GOT3 (cell line): Measurements from ENCODE around the gene FA2H.
"Not testable (repeated sequence)": the region's sequence is repeated elsewhere in the genome, so short reads cannot be mapped to it uniquely, and the experiment has no call there.

Experiments used
- DNase-seq: peaks from one replicate; lab custom pipeline; 2025; ENCODE audit warnings: mixed read lengths; lab: John Stamatoyannopoulos, UW

The FA2H gene

GRCh38 chr16:74724820-74725549 lies 49.6 kb downstream of the FA2H start:
- peak; percentile 40 for DNase-seq

- DNase-seq = no peak
These were observed 51.4 kb downstream of the FA2H start for GRCh38 chr16:74723256-74723655.

- DNase-seq = not testable (repeated sequence)
These were observed 52.5 kb downstream of the FA2H start for GRCh38 chr16:74722156-74722555.

GRCh38 chr16:74721716-74722115 lies 52.9 kb downstream of the FA2H start:
- no peak for DNase-seq

- no peak for DNase-seq
These were observed 54.0 kb downstream of the FA2H start for GRCh38 chr16:74720579-74720978.

- DNase-seq = no peak
These were observed 55.6 kb downstream of the FA2H start for GRCh38 chr16:74718741-74719610.

GRCh38 chr16:74718140-74718539 lies 56.5 kb downstream of the FA2H start:
- DNase-seq = no peak

GRCh38 chr16:74717367-74717766 lies 57.3 kb downstream of the FA2H start:
- no peak for DNase-seq

GRCh38 chr16:74716355-74716754 lies 58.3 kb downstream of the FA2H start:
- no peak for DNase-seq

- no peak for DNase-seq
These were observed 60.7 kb downstream of the FA2H start for GRCh38 chr16:74713876-74714275.

- no peak for DNase-seq
These were observed 61.3 kb downstream of the FA2H start for GRCh38 chr16:74713325-74713724.

GRCh38 chr16:74711938-74712337 lies 62.7 kb downstream of the FA2H start:
- DNase-seq = no peak

GRCh38 chr16:74710401-74710800 lies 64.2 kb downstream of the FA2H start:
- no peak for DNase-seq

GRCh38 chr16:74709441-74709877 lies 65.2 kb downstream of the FA2H start:
- peak; percentile 31 for DNase-seq

GRCh38 chr16:74700438-74701225 lies 74.0 kb downstream of the FA2H start, which contains the start of gene MLKL:
Gene MLKL (minus strand): TSS chr16:74700862. CDS start chr16:74695757, 5,105 bp downstream.
- DNase-seq = no peak

GRCh38 chr16:74700116-74700437 lies 74.5 kb downstream of the FA2H start:
- no peak for DNase-seq

- DNase-seq = no peak
These were observed 75.0 kb downstream of the FA2H start for GRCh38 chr16:74699666-74700065.

GRCh38 chr16:74698222-74698621 lies 76.4 kb downstream of the FA2H start:
- no peak for DNase-seq

GRCh38 chr16:74695450-74696422 lies 78.9 kb downstream of the FA2H start:
- DNase-seq = no peak

- DNase-seq = no peak
These were observed 83.3 kb downstream of the FA2H start for GRCh38 chr16:74691093-74691855.
